ENCODE results near the gene RERE.

The RERE gene

GRCh38 chr1:8390707-8391106 is 426.7 kb downstream of the RERE start:
- CTCF ChIA-PET = no interaction called here
- no peak for TF ChIP-seq CTCF (IDR thresholded peaks at IDR 0.05; ENCODE audit: insufficient read depth, low read length, missing control alignments)
- DNase-seq (ENCODE audit: low read depth, low spot score) = no peak
- H3K4me3 ChIP-seq (ENCODE audit: low read depth, low read length) = no peak overlapping the region
- POLR2A ChIA-PET = no interaction called here

GRCh38 chr1:8389958-8390535 is 427.4 kb downstream of the RERE start:
- no peak for DNase-seq (ENCODE audit: low read depth, low spot score)
- CTCF ChIA-PET = no interaction called here
- H3K4me3 ChIP-seq (ENCODE audit: low read depth, low read length) = no peak overlapping the region
- no peak for TF ChIP-seq CTCF (IDR thresholded peaks at IDR 0.05; ENCODE audit: insufficient read depth, low read length, missing control alignments)
- POLR2A ChIA-PET = no interaction called here

- no peak overlapping the region for H3K4me3 ChIP-seq (ENCODE audit: low read depth, low read length)
- no peak for TF ChIP-seq CTCF (IDR thresholded peaks at IDR 0.05; ENCODE audit: insufficient read depth, low read length, missing control alignments)
- POLR2A ChIA-PET = no interaction called here
- no peak for DNase-seq (ENCODE audit: low read depth, low spot score)
- CTCF ChIA-PET = no interaction called here
Measured at GRCh38 chr1:8388732-8389562, 428.5 kb downstream of the RERE start.

GRCh38 chr1:8386247-8386646 is 431.2 kb downstream of the RERE start:
- POLR2A ChIA-PET = interaction anchor here (1.0 kb wide), 1 partner anchor 362 kb away, joined by 3 read pairs; no protein-coding TSS in a partner anchor
- no peak overlapping the region for H3K4me3 ChIP-seq (ENCODE audit: low read depth, low read length)
- TF ChIP-seq CTCF (IDR thresholded peaks at IDR 0.05; ENCODE audit: insufficient read depth, low read length, missing control alignments) = no peak
- no peak for DNase-seq (ENCODE audit: low read depth, low spot score)
- CTCF ChIA-PET = interaction anchor here (0.6 to 1.6 kb wide), 4 partner anchors 8 to 427 kb away, joined by 3 to 4 read pairs (median 4); no protein-coding TSS in a partner anchor

GRCh38 chr1:8384577-8384976 is 432.9 kb downstream of the RERE start:
- CTCF ChIA-PET = interaction anchor here (1.1 kb wide), 1 partner anchor 11 kb away, joined by 3 read pairs; no protein-coding TSS in a partner anchor
- DNase-seq (ENCODE audit: low read depth, low spot score) = no peak
- H3K4me3 ChIP-seq (ENCODE audit: low read depth, low read length) = no peak overlapping the region
- POLR2A ChIA-PET = no interaction called here
- no peak for TF ChIP-seq CTCF (IDR thresholded peaks at IDR 0.05; ENCODE audit: insufficient read depth, low read length, missing control alignments)

- CTCF ChIA-PET = interaction anchor here (1.1 kb wide), 1 partner anchor 10 kb away, joined by 3 read pairs; no protein-coding TSS in a partner anchor
Measured at GRCh38 chr1:8384088-8384487, 433.4 kb downstream of the RERE start.

More at GRCh38 chr1:8384088-8384487, 433.4 kb downstream of the RERE start:
- no peak for TF ChIP-seq CTCF (IDR thresholded peaks at IDR 0.05; ENCODE audit: insufficient read depth, low read length, missing control alignments)
- POLR2A ChIA-PET = no interaction called here
- DNase-seq (ENCODE audit: low read depth, low spot score) = no peak
- no peak overlapping the region for H3K4me3 ChIP-seq (ENCODE audit: low read depth, low read length)

Measured in AG04449 (cell line).